Measurements from ENCODE around the gene CD63.
A peak's percentile ranks its signal among the peaks of the same experiment; 100 is the strongest.

Gene CD63

DNA sequence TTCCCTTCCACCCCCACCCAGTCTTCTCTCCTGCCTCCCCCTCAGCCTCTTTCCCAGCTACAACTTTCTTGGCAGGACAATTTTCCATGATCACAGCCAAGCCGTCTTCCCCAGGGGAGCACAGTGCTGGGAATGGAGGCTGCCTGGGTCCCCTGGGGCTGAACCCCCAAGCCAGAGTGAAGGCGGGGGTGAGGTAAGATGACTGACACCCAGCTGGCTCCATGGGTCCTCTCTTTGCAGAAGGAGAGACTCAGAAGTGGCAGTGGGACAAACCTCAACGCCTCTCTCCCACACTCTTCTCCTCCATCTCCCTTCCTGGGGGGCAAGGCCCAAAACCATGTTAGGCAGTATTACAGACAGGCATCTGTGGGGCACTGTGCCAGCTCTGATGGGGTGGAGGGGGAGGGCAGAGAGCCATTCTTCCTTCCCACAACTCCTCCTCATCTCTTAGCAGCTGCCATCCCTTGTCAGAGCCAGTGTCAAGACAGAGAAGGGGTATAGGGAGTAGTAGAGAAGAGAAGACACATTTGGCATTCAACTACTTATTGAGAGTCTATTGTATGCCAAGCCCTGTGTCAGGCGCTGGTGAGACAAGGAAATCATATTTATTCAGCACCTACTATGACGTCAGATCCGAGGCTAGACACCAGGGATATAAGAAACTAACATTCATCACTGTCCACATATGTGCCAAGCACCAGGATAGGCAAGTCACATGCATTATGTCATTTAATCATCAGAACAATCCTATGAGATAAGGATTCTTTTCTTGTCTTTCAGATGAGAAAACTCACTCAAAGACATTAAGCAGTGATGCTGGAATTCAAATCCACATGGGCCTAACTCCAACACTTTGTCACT lies 24.7 kb downstream of the CD63 start:
- DNase-seq: no peak

- no peak for DNase-seq
Observed at GRCh38 chr12:55703288-55703687, 25.5 kb downstream of the CD63 start.

DNA sequence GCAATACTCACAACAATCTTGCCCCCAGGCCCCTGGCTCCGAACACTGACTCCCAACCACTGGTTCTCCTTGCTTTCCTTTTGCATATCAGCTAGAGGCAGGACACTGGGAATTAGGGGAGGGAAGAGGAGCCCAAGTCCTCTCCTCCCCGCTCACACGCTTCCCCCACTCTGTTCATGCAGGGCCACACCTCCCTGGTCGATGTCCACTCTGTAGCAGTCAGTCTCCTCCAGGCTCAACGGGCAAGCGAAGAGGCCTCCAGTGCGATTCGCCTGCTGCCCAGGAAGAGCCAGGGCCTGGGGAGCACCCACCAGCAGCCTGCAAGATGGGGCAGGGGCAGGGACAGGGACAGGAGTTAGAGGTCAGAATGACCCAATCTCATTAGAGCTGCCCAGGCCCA lies 25.9 kb downstream of the CD63 start:
- no peak for DNase-seq

DNA sequence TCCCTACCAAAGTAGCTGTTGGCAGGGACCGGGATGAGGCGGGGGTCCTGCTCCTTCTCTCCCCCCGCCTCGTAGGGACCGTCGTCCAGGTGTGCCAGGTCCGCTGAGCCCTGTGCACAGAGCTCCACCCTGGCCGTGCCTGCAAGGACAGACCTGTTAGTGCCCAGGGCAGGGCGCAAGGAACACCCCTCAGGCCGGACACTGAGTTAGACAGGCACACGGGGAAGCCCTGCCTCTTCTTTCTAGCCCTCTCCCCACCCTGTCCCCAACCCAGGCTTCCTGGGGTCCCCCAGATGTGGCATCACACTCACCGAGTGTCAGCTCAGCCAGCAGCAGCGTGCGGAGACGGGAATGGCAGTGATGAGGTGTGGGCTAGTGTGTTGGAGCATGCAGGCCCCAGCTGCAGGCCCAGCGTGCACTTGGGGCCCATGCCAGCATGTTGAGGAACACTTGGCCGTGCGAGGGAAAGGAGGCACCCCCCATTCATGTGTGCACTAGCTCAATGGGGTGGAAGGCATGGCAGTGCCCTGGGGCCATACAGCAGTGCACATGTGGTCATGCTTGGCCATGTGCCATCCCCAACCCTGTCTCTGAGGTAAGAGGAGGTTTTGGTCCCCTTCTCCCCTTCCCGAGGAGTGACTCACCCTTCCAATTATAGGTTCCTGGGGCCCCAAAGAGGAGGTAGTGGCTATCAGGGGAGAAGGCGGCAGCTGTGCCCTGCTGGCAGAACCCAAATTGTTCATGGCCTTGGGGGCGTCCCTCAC lies 28.4 kb downstream of the CD63 start:
- DNase-seq: peak; percentile 48

GRCh38 chr12:55699471-55700055 lies 29.2 kb downstream of the CD63 start:
- DNase-seq: peak; percentile 33

GRCh38 chr12:55698965-55699364 lies 29.8 kb downstream of the CD63 start:
- DNase-seq: peak; percentile 42

DNA sequence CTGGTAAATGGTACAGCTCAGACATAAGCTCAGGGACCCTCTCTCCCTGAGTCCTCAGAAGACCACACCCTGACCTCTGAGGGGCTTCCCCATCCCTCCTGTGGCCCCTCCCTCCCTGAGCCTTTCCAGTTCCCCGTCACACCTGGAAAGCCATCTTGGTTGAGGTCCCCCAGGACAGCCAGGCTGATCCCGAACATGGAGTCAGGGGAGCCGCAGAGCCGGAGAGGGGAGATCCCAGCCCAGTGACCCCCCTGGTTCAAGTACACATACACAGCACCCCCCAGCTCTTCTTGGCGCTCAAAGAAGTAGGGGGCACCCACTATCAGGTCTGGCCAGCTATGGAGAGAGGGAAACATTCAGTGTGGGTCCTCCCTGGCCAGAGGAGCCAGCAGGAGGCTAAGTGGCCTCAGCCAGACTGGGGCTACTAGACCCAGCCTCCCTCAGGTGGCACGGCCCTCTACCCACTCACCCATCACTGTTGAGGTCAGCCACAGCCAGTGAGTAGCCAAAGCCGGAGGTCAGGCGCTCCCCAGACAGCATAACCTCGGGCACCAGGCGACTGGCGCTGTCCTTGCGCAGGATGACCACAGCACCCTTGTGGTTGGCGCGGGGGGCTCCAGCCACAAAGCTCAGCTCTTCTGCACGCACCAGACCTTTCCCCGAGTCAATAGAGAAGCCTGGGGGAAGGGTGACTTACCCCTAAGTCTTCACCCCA lies 30.4 kb downstream of the CD63 start:
- DNase-seq: peak; percentile 57

GRCh38 chr12:55697686-55698085 lies 31.1 kb downstream of the CD63 start:
- peak; percentile 36 for DNase-seq

DNA sequence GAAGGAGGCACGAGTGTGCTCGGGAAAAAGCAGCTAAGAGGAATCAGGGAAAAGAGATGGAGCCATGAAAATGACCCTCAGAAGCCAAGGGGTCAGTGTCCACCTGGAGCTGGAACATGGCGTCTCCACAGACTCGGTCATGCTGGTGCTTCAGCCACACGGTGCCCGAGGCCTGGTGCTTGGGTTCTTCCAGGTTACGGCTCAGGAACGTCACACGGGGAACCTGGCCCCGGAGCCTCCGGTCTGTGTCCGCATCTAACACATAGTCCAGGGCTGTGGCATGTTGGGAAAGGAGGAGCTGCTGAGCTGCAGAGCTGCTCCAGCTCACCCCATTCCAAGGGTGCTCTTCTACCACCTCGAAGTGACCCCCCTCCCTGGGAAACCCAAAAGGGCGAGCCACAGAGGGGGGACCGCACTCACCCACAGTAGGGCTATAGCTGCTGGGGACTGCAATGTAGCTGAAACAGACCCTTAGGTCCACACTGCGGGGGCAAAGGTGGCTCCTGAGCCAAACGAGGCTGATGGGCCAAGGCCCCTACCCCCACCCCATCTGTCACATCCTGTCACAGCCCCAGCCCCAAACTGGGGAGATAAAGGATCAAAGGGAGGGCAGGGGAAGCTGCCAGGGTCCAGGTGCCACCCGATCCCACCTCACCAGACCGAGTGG lies 31.9 kb downstream of the CD63 start:
- DNase-seq: no peak

DNA sequence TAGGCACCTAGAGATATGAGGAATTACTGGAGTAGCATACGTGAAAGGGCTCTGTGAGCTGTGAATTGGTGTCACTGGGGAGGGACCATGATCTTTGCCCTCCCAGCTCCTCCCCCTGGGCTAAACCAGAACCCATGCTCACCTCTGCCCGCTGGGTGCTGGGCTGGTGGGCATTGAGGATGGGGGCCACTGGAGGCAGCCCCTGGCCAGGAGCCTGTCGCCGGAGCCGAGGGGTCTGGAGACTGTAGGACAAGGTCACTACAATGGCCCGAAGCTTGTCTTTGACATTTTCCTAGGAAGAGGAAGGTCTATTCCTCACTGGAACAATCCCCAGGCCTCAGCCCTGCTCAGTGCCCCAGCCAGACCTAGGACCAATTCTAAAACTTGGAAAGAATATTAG lies 32.7 kb downstream of the CD63 start:
- DNase-seq: no peak

- DNase-seq: peak; percentile 46
Observed at GRCh38 chr12:55695349-55695748, 33.5 kb downstream of the CD63 start.

- peak; percentile 39 for DNase-seq
Observed at GRCh38 chr12:55694651-55695050, 34.2 kb downstream of the CD63 start.

- no peak for DNase-seq
Observed at GRCh38 chr12:55694188-55694515, 34.7 kb downstream of the CD63 start.

DNA sequence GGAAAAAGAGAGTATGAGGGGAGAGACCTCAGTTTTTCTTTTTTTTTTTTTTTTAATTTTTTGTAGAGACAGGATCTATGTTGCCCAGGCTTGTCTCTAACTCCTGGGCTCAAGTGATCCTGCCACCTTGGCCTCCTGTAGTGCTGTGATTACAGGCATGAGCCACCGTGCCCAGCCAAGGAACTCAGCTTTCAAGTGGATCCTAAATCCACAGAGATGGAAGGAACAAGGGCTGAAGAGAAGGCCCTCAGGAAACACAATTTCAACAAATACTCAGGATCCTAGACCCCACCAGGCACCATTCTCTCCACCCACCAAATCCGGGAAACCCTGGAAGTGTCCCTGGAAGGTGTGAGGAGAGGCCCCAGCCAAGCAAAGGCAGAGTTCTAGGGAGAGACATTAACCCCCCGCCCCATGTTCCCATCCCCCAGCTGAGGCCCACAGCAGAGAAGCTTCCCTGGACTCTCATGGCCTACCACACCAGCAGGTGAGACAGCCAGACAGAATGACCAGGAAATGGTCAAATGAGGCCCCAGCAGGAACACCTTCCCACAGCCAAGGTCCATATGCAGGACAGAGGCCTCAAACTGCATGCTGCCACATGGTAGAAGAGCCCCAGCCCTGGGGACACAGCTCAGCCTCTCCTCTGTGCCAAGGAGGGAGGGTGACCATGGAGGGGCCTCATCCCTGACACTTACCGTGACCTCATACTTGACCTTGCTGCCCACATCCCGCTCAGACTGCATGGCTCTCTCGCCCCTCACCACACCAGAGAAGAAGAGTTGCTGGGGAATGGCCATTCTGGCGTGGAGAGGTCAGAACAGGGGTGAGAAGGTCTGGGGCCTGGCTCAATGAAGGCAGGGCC lies 35.3 kb downstream of the CD63 start:
- DNase-seq: no peak

- DNase-seq: no peak
Observed at GRCh38 chr12:55692631-55693322, 36.0 kb downstream of the CD63 start.

- no peak for DNase-seq
Observed at GRCh38 chr12:55688716-55689655, 39.8 kb downstream of the CD63 start.

- DNase-seq: no peak
Observed at GRCh38 chr12:55687746-55688145, 41.1 kb downstream of the CD63 start.

GRCh38 chr12:55686366-55687010 lies 42.3 kb downstream of the CD63 start:
- no peak for DNase-seq

DNA sequence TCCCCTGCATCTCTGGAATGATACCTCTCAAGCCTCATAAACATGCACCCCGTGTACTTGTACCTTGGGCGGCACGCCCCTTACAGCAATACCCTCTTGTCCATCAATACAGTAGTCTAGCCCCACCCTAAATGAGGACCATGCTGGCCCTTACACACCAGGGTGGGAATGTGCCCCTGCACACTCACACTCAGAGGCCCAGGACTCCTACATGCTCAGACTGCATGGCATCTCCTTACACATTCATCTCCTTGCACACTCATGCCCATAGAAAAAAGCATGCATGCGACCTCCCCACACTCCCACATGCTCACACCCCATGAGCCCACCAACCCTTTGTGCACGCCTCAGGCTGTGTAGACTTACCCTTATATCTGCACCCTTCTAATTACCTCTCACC lies 43.1 kb downstream of the CD63 start:
- DNase-seq: no peak

All from activated effector memory CD4-positive, alpha-beta T cell treated with anti-CD3 and anti-CD28 coated beads, Interleukin-2, amount 50 U/mL, for 16 hours (primary cell).